Renal cortex interstitium (tissue), 15 donors: ENCODE measurements around the gene CENATAC. TPM values are rescaled to one million over a fixed set of nuclear protein-coding genes. Genes with fewer than 3 reads are reported as not detected.
"Not testable (repeated sequence)": the region's sequence is repeated elsewhere in the genome, so short reads cannot be mapped to it uniquely, and the experiment has no call there.

Experiments
- DNase-seq, 11 donors: peaks; one replicate each; pipeline ENCODE4 v3.0.0-alpha.2; 2013; ENCODE audit warnings: low read depth in 9 of 11, low spot score in 4 of 11; ENCODE audit errors: extremely low read depth in 1 of 11
- long read RNA-seq, 16 experiments: transcript quantifications; one replicate each; lab custom pipeline, GENCODE V29; 2026
- polyA plus RNA-seq, 3 donors: library from polyadenylated mRNA; unstranded; fragments of 120-200 nt; gene quantifications; one replicate each; pipeline ENCODE4 v1.2.1, GENCODE V29; 2013; ENCODE audit not compliant: insufficient read length in 3 of 3

CENATAC gene
- polyA plus RNA-seq, result 10 to 100 TPM; 17.2 to 46.3 (median 22.0) TPM
- long read RNA-seq, donor 1, partial matches to known transcripts, result 3,764 of 3,970 reads
- long read RNA-seq, donor 1, other reads (novel, unspliced or antisense), result 206 of 3,970 reads
- long read RNA-seq, donor 2, partial matches to known transcripts, result 3,354 of 3,488 reads
- long read RNA-seq, donor 2, other reads (novel, unspliced or antisense), result 132 of 3,488 reads
- long read RNA-seq, donor 3, partial matches to known transcripts, result 5,026 of 5,230 reads
- long read RNA-seq, donor 3, other reads (novel, unspliced or antisense), result 201 of 5,230 reads
- long read RNA-seq, donor 4, partial matches to known transcripts, result 4,174 of 4,320 reads
- long read RNA-seq, donor 4, other reads (novel, unspliced or antisense), result 146 of 4,320 reads
- long read RNA-seq, donor 5, result 0 reads
- long read RNA-seq, donor 6, partial matches to known transcripts, result 3,691 of 3,830 reads
- long read RNA-seq, donor 6, other reads (novel, unspliced or antisense), result 136 of 3,830 reads
- long read RNA-seq, donor 7, partial matches to known transcripts, result 5,527 of 5,780 reads
- long read RNA-seq, donor 7, other reads (novel, unspliced or antisense), result 253 of 5,780 reads
- long read RNA-seq, donor 8, partial matches to known transcripts, result 6,636 of 6,980 reads
- long read RNA-seq, donor 8, other reads (novel, unspliced or antisense), result 342 of 6,980 reads
- long read RNA-seq, donor 9, partial matches to known transcripts, result 0 of 2 reads
- long read RNA-seq, donor 9, other reads (novel, unspliced or antisense), result 0 of 2 reads
- long read RNA-seq, donor 10, partial matches to known transcripts, result 14 of 15 reads
- long read RNA-seq, donor 10, other reads (novel, unspliced or antisense), result 0 of 15 reads
- long read RNA-seq, donor 11, partial matches to known transcripts, result 2,749 of 2,867 reads
- long read RNA-seq, donor 11, other reads (novel, unspliced or antisense), result 118 of 2,867 reads
- long read RNA-seq, donor 12, partial matches to known transcripts, result 3,928 of 4,102 reads
- long read RNA-seq, donor 12, other reads (novel, unspliced or antisense), result 174 of 4,102 reads
- long read RNA-seq, donor 13, result 0 reads
- long read RNA-seq, donor 14, partial matches to known transcripts, result 5,012 of 5,243 reads
- long read RNA-seq, donor 14, other reads (novel, unspliced or antisense), result 229 of 5,243 reads
- long read RNA-seq, donor 15, partial matches to known transcripts, result 1,083 of 1,113 reads
- long read RNA-seq, donor 15, other reads (novel, unspliced or antisense), result 29 of 1,113 reads
- long read RNA-seq, donor 16, partial matches to known transcripts, result 42 of 45 reads
- long read RNA-seq, donor 16, other reads (novel, unspliced or antisense), result 0 of 45 reads

DNA sequence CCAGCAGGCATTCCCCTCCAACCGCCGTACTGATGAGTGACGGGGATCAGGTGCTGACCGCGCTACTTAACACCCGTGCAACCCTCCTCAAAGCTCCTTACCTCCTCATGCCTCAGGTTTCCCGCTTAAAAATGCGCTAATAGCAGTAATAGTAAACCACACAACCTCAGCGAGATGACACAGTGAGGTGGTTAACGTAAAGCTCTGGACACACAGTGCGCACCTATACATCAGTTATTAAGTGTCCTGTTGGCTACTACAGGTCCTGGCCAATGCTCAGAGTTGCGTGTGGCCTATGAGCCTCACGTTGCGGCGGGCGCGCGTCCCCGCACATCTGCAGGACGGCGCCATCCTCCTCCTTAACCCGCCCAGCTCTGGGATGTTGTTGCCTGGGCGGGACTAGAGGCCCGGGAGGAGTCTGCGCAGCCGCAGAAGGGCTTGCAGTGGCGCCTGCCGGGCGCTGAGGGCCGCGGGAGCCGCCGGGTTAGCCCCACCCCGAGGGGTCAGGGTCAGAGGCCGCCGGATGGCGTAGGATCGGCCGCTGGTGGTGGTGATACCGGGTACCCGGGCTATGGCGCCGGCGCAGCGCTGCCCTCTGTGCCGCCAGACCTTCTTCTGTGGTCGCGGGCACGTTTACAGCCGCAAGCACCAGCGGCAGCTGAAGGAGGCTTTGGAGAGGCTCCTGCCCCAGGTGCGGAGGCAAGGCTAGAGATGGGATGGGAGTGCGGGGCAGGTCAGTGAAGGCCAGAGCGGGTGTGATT, at the start of gene CENATAC:
TSS of gene CENATAC (plus strand) at position 512 of the 761 bp plus-strand sequence. CDS start at position 572, 60 bp downstream.
- DNase-seq, result peak; percentile 66 to 90 (median 89)

DNA sequence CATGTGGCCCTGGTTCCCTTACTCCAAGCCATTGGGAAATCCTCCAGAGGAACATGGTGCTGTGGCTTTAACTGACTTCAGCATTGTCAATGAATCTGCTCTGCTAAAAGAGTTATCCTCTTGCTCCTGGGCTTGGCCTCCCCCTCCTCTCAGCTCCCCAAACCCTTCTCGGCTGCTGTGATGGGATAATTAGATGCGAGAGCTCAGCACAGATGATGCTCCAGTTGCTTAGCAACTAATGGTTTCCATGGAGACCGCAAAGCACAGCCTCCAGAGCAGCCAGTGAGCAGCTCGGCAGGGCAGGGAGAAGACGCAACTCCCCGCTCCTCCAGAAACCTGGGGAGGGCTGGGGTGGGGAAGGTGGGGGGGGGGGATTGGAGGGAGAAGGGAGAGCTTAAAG, 44.7 kb upstream of the CENATAC start:
- no peak for DNase-seq

DNA sequence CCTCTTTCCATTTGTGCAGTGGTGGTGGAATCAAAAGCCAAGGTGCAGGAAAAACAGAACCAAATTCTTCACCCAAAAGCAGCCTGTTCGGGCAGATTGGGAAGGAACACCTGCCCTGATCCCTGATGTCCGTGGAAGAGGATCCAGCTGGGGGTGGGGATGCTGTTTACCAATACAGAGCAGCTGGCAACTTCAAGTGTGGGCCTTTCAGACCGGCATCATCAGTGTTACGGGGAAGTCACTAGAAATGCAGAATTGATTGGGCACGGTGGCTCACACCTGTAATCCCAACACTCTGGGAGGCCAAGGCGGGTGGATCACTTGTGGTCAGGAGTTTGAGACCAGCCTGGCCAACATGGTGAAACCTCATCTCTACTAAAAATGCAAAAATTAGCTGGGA, 44.0 kb upstream of the CENATAC start:
- DNase-seq, result not testable (repeated sequence)

DNA sequence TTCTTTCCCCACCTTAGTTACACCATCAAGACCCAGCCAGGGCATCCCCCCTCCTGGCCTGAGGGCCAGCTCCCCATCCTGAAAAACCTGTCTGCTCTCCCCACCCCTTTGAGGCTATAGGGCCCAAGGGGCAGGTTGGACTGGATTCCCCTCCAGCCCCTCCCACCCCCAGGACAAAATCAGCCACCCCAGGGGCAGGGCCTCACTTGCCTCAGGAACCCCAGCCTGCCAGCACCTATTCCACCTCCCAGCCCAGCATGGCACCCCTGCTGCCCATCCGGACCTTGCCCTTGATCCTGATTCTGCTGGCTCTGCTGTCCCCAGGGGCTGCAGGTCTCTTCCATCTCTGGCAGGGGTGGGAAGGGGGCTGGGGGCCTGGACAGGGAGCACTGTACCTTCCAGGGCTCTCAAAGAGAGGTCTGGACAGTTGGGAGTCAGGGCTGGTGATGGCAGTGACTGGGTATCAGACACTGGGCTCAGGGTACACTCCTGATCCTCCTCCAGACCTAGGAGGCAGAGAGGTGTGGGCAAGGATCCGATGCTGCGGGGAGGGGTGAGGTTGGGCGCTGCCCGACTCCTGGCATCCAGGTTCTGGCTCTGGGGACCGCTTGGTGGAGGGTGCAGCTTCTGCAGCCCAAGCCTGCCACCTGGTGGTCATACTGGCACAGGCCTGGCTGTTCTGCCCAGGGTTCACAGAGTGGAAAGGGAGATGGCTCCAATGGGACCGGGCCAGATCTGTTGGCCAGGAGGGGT, 41.7 kb upstream of the CENATAC start, which contains the start of gene UPK2:
TSS of gene UPK2 (plus strand) at position 205 of the 753 bp plus-strand sequence. CDS start at position 258, 53 bp downstream.
- peak in 9 of 11 donors; percentile 57 to 77 (median 69) for DNase-seq

- DNase-seq, result no peak
Measured at GRCh38 chr11:118956847-118957469, 41.0 kb upstream of the CENATAC start.

DNA sequence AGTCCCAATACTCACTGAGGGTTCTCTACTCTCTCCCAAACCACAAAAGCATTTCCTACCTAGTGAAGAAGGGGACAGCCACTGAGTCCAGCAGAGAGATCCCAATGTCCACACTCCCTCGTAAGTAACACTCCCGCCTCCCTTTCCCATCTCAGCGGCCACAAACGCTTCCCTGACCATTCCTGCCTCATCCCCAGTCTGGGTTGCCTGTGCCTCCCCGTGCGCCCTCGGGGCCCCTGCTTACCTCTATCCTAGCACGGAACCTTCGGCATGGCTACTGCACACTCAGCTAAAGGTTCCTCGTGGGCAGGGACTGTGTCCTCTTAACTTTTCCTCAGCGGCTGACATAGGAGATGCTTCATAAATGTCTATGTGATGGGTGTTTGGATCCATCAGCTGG, 40.4 kb upstream of the CENATAC start:
- no peak for DNase-seq

DNA sequence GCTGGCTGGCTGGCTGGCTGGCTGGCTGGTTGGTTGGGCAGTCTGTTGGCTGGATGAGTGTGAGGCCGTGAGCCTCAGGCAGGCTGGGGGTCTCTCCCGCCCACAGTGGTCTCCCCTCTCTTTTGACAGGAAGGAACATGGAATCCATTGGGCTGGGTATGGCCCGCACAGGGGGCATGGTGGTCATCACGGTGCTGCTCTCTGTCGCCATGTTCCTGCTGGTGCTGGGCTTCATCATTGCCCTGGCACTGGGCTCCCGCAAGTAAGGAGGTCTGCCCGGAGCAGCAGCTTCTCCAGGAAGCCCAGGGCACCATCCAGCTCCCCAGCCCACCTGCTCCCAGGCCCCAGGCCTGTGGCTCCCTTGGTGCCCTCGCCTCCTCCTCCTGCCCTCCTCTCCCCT, 40.0 kb upstream of the CENATAC start:
- DNase-seq, result no peak

DNA sequence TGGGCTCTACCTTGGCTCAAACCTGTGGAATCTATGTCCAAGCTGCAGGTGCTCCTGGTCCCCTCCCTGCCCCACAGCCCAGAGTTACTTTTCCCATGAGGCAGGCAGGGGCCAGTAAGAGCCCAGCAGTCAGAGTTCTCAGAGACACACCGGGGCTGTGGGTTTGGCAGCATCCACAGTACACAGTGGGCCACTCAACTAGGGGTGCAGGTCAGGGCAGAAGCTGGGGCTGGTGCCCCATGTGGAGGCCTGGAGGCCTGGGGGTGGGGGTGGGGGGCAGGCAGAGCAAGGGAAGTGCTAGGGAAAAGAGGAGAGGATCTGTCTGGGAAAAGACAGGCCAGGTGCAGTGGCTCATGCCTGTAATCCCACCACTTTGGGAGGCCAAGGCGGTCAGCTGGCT, 39.4 kb upstream of the CENATAC start:
- DNase-seq, result no peak

- no peak for DNase-seq
Measured at GRCh38 chr11:118961189-118961588, 36.7 kb upstream of the CENATAC start.

DNA sequence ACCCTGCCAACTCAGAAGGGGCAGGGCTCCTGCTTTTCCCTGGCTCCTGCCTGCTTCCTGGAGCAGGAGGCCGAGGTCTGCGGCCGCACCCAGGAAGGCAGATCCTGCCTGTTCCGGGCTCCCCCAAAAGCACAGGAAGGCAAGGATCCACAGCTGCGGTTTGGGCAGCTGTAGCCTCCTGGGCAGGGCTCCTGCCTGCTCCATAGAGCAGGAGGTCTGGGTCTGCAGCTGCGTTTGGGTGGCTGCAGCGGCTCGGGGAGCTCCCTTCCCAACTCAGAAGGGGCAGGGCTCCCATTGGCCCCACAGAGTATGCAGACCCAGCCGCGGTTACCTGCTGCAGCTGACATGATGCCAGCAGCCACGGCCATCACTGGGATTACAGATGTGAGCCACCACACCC, 36.3 kb upstream of the CENATAC start:
- no peak for DNase-seq

DNA sequence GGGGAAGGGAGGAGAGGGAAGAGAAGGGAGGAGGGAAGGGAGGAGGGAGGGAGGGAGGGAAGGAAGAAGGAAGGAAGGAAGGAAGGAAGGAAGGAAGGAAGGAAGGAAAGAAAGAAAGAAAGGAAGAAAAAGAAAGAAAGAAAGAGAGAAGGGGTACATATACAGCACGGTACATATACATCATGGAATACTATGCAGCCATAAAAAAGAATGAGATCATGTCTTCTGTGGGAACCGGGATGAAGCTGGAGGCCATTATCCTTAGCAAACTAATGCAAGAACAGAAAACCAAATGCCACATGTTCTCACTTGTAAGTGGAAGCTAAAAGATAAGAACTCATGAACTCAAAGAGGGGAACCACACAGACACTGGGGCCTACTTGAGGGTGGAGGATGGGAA, 28.4 kb upstream of the CENATAC start:
- not testable (repeated sequence) for DNase-seq

DNA sequence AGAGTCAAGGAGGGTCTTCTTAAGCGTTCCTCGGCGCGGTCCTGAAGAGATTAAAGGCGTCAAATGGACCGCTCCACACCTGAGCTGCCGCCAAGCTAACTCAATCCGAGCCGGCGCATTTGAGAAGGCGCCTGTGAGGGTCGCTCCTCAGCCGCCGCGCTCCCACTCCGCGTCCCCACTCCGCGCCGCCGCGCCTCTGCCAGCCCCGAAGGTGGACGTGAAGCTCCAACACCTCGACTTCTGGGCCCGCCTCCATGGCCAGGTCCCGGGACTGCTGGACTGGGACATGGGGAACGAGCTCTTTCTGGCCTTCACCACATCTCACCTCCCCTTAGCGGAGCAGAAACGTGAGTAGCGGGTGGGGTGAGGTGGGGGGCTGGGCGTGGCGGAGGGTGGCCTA, 26.3 kb upstream of the CENATAC start, which contains the start of gene FOXR1:
TSS of gene FOXR1 (plus strand) at position 116 of the 400 bp plus-strand sequence. CDS start at position 287, 171 bp downstream.
- DNase-seq, result no peak

DNA sequence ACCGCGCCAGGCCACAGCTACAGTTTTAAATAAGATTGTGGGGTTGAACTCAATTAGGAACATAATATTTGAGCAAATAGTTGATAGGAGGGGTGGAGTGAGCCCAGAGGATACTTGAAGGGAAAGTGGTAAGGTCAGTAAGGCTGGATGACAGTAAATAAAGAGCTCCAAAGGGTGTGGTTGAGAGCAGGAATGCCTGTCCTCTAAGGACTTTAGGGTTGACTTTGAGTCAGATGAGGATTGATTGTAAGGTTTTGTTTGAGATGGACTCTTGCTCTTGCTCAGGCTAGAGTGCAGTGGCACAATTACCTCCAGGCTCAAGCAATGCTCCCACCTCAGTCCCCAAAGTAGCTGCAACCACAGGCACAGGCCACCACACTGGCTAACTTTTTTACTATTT, 24.0 kb upstream of the CENATAC start:
- DNase-seq, result no peak

DNA sequence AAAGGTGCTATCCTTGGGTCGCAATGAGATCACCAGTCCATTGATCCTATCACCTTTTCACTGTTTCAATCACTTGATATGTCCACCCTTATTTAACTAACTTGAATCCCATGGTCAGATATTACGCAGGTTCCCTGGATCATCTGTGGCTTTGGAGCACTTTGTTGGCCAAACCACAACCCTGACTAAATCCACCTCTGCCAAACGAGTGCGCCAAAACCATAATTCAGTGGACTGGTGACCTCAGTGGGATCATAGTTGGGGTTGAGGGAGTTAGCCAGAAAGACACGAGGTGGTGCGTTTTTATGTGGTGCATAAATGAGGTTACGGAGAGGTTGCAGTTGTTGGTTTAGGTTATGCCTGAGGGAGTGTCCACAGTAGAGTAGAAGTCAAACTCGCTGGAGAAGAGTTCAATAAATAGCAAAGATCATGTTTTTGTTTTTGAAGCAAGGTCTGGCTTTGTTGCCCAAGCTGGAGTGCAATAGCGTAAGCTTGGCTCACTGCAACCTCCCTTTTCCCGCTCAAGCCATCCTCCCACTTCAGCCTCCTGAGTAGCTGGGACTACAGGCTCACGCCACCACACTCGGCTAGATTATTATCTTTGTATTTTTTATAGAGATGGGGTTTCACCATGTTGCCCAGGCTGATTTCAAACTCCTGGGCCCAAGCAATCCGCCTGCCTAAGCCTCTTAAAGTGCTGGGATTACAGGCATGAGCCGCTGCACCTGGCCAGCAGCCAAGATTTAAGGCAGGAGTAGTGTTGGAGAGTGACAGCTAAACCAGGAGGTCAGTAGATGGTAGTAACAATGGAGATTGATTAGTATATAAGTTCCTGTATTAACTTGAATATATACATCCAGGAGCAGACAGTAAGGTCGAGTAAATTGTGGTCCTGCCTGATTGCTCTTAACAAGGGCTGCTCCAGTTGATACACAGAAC, 21.9 kb upstream of the CENATAC start:
- no peak for DNase-seq

GRCh38 chr11:118979434-118979833, 18.5 kb upstream of the CENATAC start:
- peak in 1 of 11 donors; percentile 14 for DNase-seq
